Right cardiac atrium (tissue), 5 donors: ENCODE measurements around the gene JUND. TPM values are rescaled to one million over a fixed set of nuclear protein-coding genes. Genes with fewer than 3 reads are reported as not detected.
"Not testable (repeated sequence)": the region's sequence is repeated elsewhere in the genome, so short reads cannot be mapped to it uniquely, and the experiment has no call there.

Source experiments
- ATAC-seq, 2 donors: fragments of 200-7000 bp; cut with Tn5 transposase; one replicate each; pipeline versions ENCODE4 v1.8.0 to v1.9.1; 2020; ENCODE audit warnings: moderate library complexity in 2 of 2, mild to moderate bottlenecking in 1 of 2
- DNase-seq, 3 donors: peaks; one replicate each; pipeline ENCODE4 v3.0.0-alpha.2; 2020
- H3K27ac ChIP-seq: one replicate; pipeline ENCODE4 v1.5.1; 2013; ENCODE audit warnings: mild to moderate bottlenecking, low read length, control low read depth, moderate library complexity
- H3K27me3 ChIP-seq: one replicate; pipeline ENCODE4 v1.6.1; 2013; ENCODE audit not compliant: control insufficient read depth, insufficient read depth
- H3K4me1 ChIP-seq: one replicate; pipeline ENCODE4 v1.6.1; 2013; ENCODE audit warnings: low read length; ENCODE audit not compliant: control insufficient read depth, insufficient read depth
- H3K4me3 ChIP-seq: one replicate; pipeline ENCODE4 v1.5.1; 2013; ENCODE audit warnings: low read length, control low read depth
- H3K9me3 ChIP-seq: one replicate; pipeline ENCODE4 v1.6.1; 2013; ENCODE audit warnings: low read length; ENCODE audit not compliant: control insufficient read depth
- WGBS: extraction: QIAGEN DNeasy Blood & Tissue Kit; methylation state at CpG from one replicate; pipeline ENCODE4 v1.1.7; 2013; 5-methylcytosine and 5-hydroxymethylcytosine counted together
- intact Hi-C, 4 donors: fragments of 100-400 bp; cut with DNase I; formaldehyde crosslinking; loops; one replicate each; pipeline versions ENCODE4 v1.11.0 to v1.14.0; 2022 to 2023
- long read RNA-seq, 4 donors: library from polyadenylated mRNA; unstranded; transcript quantifications; one replicate each; pipeline ENCODE4 v2.0.0, GENCODE V29; 2020 to 2021
- polyA plus RNA-seq: library from polyadenylated mRNA; stranded (reverse); fragments of 200-250 nt; gene quantifications from one replicate; pipeline ENCODE4 v1.2.3, GENCODE V29; 2013
- total RNA-seq, 4 donors: library from RNA; stranded (reverse); fragmentation: NEBNext Ultra II Directional; extraction: Animal tissue kit (Norgen Biotek cat#: 25700); gene quantifications; one replicate each; pipeline ENCODE4 v1.2.1, GENCODE V29; 2021
- donor health status: healthy with polysubstance abuse.
- donor health status: DM: no; HTN: yes; CAD: no.
- donor health status: DM: no; HTN: no; CAD: no.
- donor health status: DM: no; HTN: yes; CAD: no; lungs with severe emphysema.
- donor health status: DM: yes; HTN: yes; CAD: no.

JUND gene
- total RNA-seq, result 100 to 1,000 TPM; 117 to 229 (median 122) TPM
- 233 TPM for polyA plus RNA-seq
- long read RNA-seq, donor 1, transcript JUND-201 (1 exons, 1,863 nt), result major isoform, 621 of 624 reads
- long read RNA-seq, donor 1, partial matches to known transcripts, result 0 of 624 reads
- long read RNA-seq, donor 1, other reads (novel, unspliced or antisense), result 2 of 624 reads
- long read RNA-seq, donor 2, transcript JUND-201 (1 exons, 1,863 nt), result major isoform, 343 of 343 reads
- long read RNA-seq, donor 2, partial matches to known transcripts, result 0 of 343 reads
- long read RNA-seq, donor 2, other reads (novel, unspliced or antisense), result 0 of 343 reads
- long read RNA-seq, donor 3, transcript JUND-201 (1 exons, 1,863 nt), result major isoform, 11 of 11 reads
- long read RNA-seq, donor 3, partial matches to known transcripts, result 0 of 11 reads
- long read RNA-seq, donor 3, other reads (novel, unspliced or antisense), result 0 of 11 reads
- long read RNA-seq, donor 4, transcript JUND-201 (1 exons, 1,863 nt), result major isoform, 350 of 352 reads
- long read RNA-seq, donor 4, partial matches to known transcripts, result 0 of 352 reads
- long read RNA-seq, donor 4, other reads (novel, unspliced or antisense), result 1 of 352 reads

- under 1% methylated on average over 138 of the region's 138 CpGs for WGBS
- intact Hi-C loops, result loop anchor here in 3 of 4 donors (2.0 to 5.0 kb wide), 2 partner anchors 41 kb away; partner anchors contain the start of gene LSM4 (in 3 of the 3)
- DNase-seq (peak; percentile 99 to 100 (median 99)), ATAC-seq (peak; percentile 82 to 87)
- Histone ChIP-seq H3K4me3 (peak within 1 kb of the TSS; percentile 84), H3K27me3 (no peaks in the 10 kb centered on the region), H3K4me1 (peaks cover 13% of the 10 kb centered on the region), H3K9me3 (no peaks in the 10 kb centered on the region), H3K27ac (peak within 1 kb of the TSS; percentile 99)
These were observed at the start of gene JUND for GRCh38 chr19:18281082-18282020. JUND (minus strand) TSS chr19:18281622; CDS start chr19:18281484, 138 bp downstream.

GRCh38 chr19:18330868-18331267, 49.4 kb upstream of the JUND start:
- Histone ChIP-seq H3K27ac (no peak overlapping the region), H3K27me3 (no peaks in the 10 kb centered on the region), H3K4me1 (no peaks in the 10 kb centered on the region), H3K4me3 (no peak overlapping the region), H3K9me3 (no peaks in the 10 kb centered on the region)
- no peak for ATAC-seq
- intact Hi-C loops, result no loop called here
- no peak for DNase-seq
- WGBS, result 92% methylated on average over 9 of the region's 9 CpGs

- Histone ChIP-seq H3K27me3 (no peaks in the 10 kb centered on the region), H3K4me1 (no peaks in the 10 kb centered on the region), H3K9me3 (no peaks in the 10 kb centered on the region), H3K27ac (peak overlapping the region; percentile 69), H3K4me3 (no peak overlapping the region)
- DNase-seq (no peak), ATAC-seq (no peak)
- 56% methylated on average over 6 of the region's 6 CpGs for WGBS
- intact Hi-C loops, result loop anchor here in 2 of 4 donors (2.0 to 10.0 kb wide), 2 partner anchors 50 to 124 kb away; partner anchors contain the start of gene RAB3A (in 1 of the 2)
These were observed 47.6 kb upstream of the JUND start for GRCh38 chr19:18329035-18329376.

GRCh38 chr19:18328340-18329034, 47.1 kb upstream of the JUND start:
- peak; percentile 98 to 99 for ATAC-seq
- intact Hi-C loops, result loop anchor here in 2 of 4 donors (2.0 to 10.0 kb wide), 2 partner anchors 50 to 124 kb away; partner anchors contain the start of gene RAB3A (in 1 of the 2)
- H3K27me3 ChIP-seq, result no peaks in the 10 kb centered on the region
- H3K4me3 ChIP-seq, result peak overlapping the region; percentile 31
- H3K4me1 ChIP-seq, result no peaks in the 10 kb centered on the region
- peak; percentile 91 to 94 (median 91) for DNase-seq
- H3K27ac ChIP-seq, result peak overlapping the region; percentile 69
- 2% methylated on average over 9 of the region's 9 CpGs for WGBS
- no peaks in the 10 kb centered on the region for H3K9me3 ChIP-seq

GRCh38 chr19:18326772-18327171, 45.4 kb upstream of the JUND start:
- no peak for ATAC-seq
- no peak overlapping the region for H3K4me3 ChIP-seq
- 94% methylated on average over 5 of the region's 5 CpGs for WGBS
- intact Hi-C loops, result loop anchor here in 1 of 4 donors (10.0 kb wide), 1 partner anchor 122 kb away; the partner anchor contains the start of gene RAB3A
- no peaks in the 10 kb centered on the region for H3K4me1 ChIP-seq
- H3K27me3 ChIP-seq, result no peaks in the 10 kb centered on the region
- H3K27ac ChIP-seq, result no peak overlapping the region
- DNase-seq, result peak in 1 of 3 donors; percentile 16
- H3K9me3 ChIP-seq, result no peaks in the 10 kb centered on the region

GRCh38 chr19:18324373-18324731, 42.9 kb upstream of the JUND start:
- WGBS, result 43% methylated on average over 6 of the region's 6 CpGs
- not testable (repeated sequence) for H3K4me1 ChIP-seq, H3K9me3 ChIP-seq, H3K27ac ChIP-seq, ATAC-seq, H3K4me3 ChIP-seq, H3K27me3 ChIP-seq
- intact Hi-C loops, result loop anchor here in 2 of 4 donors (5.0 to 10.0 kb wide), 2 partner anchors 42 to 120 kb away; partner anchors contain the start of genes JUND (in 1 of the 2) and RAB3A (in 1 of the 2)
- DNase-seq, result peak in 1 of 3 donors; percentile 33

GRCh38 chr19:18322759-18323460, 41.5 kb upstream of the JUND start, which contains the start of gene LSM4:
LSM4 (minus strand) TSS chr19:18323076; CDS start chr19:18323020, 56 bp downstream.
- under 1% methylated on average over 75 of the region's 75 CpGs for WGBS
- intact Hi-C loops, result loop anchor here (2.0 to 10.0 kb wide), 4 partner anchors 41 to 118 kb away; partner anchors contain the start of genes JUND (in 3 of the 4) and RAB3A (in 1 of the 4)

GRCh38 chr19:18322318-18322758, 40.9 kb upstream of the JUND start:
- DNase-seq, result peak; percentile 70 to 79 (median 75)
- H3K4me1 ChIP-seq, result peaks cover 6% of the 10 kb centered on the region
- intact Hi-C loops, result loop anchor here (2.0 to 10.0 kb wide), 4 partner anchors 40 to 118 kb away; partner anchors contain the start of genes JUND (in 3 of the 4) and RAB3A (in 1 of the 4)

More at GRCh38 chr19:18322759-18323460, 41.5 kb upstream of the JUND start, which contains the start of gene LSM4:
- no peaks in the 10 kb centered on the region for H3K9me3 ChIP-seq
- ATAC-seq (peak; percentile 96 to 97), DNase-seq (peak; percentile 97 to 99 (median 99))
- H3K4me3 ChIP-seq, result peak within 1 kb of the TSS; percentile 80
- H3K4me1 ChIP-seq, result peaks cover 6% of the 10 kb centered on the region
- H3K27ac ChIP-seq, result peak within 1 kb of the TSS; percentile 93
- no peaks in the 10 kb centered on the region for H3K27me3 ChIP-seq

GRCh38 chr19:18321734-18322102, 40.3 kb upstream of the JUND start:
- ATAC-seq (no peak), DNase-seq (no peak)
- Histone ChIP-seq H3K9me3 (no peaks in the 10 kb centered on the region), H3K27me3 (no peaks in the 10 kb centered on the region), H3K4me1 (peaks cover 6% of the 10 kb centered on the region), H3K4me3 (no peak overlapping the region), H3K27ac (peak overlapping the region; percentile 71)
- intact Hi-C loops, result loop anchor here (2.0 to 10.0 kb wide), 4 partner anchors 39 to 117 kb away; partner anchors contain the start of genes JUND (in 3 of the 4) and RAB3A (in 1 of the 4)
- WGBS, result 18% methylated on average over 9 of the region's 9 CpGs

More at GRCh38 chr19:18322318-18322758, 40.9 kb upstream of the JUND start:
- H3K27ac ChIP-seq, result peak overlapping the region; percentile 71
- peak overlapping the region; percentile 80 for H3K4me3 ChIP-seq
- H3K9me3 ChIP-seq, result no peaks in the 10 kb centered on the region
- ATAC-seq, result peak in 1 of 2 donors; percentile 48
- H3K27me3 ChIP-seq, result no peaks in the 10 kb centered on the region
- 2% methylated on average over 7 of the region's 7 CpGs for WGBS
